Measurements from ENCODE around the gene LMTK3.
"Not testable (repeated sequence)": the region's sequence is repeated elsewhere in the genome, so short reads cannot be mapped to it uniquely, and the experiment has no call there.

Gene LMTK3

GRCh38 chr19:48492925-48493717 lies 18.5 kb downstream of the LMTK3 start:
- Histone ChIP-seq H3K9me3 (no peaks in the 10 kb centered on the region), H3K27me3 (peaks cover 45% of the 10 kb centered on the region), H3K36me3 (no peaks in the 10 kb centered on the region), H3K4me1 (0 out of 2 replicates have a peak, but pooled peaks cover 2% of the 10 kb centered on the region), H3K4me3 (ENCODE audit: low read depth, low read length) (peak overlapping the region; percentile 41)
- TF ChIP-seq CTCF (IDR thresholded peaks at IDR 0.05; ENCODE audit: low read depth, low read length) = no peak
- peak; percentile 99 for DNase-seq

- TF ChIP-seq CTCF (IDR thresholded peaks at IDR 0.05; ENCODE audit: low read depth, low read length) = no peak
- H3K27me3 ChIP-seq = peaks cover 32% of the 10 kb centered on the region
- no peaks in the 10 kb centered on the region for H3K36me3 ChIP-seq
- no peaks in the 10 kb centered on the region for H3K9me3 ChIP-seq
- no peak overlapping the region for H3K4me3 ChIP-seq (ENCODE audit: low read depth, low read length)
- 0 out of 2 replicates have a peak, but pooled peaks cover 2% of the 10 kb centered on the region for H3K4me1 ChIP-seq
- no peak for DNase-seq
Measured at GRCh38 chr19:48491793-48492123, 19.9 kb downstream of the LMTK3 start.

- peak; percentile 57 for DNase-seq
- TF ChIP-seq CTCF (IDR thresholded peaks at IDR 0.05; ENCODE audit: low read depth, low read length) = no peak
- H3K4me3 ChIP-seq (ENCODE audit: low read depth, low read length) = no peak overlapping the region
- H3K27me3 ChIP-seq = peaks cover 29% of the 10 kb centered on the region
- no peaks in the 10 kb centered on the region for H3K36me3 ChIP-seq
- H3K4me1 ChIP-seq = 0 out of 2 replicates have a peak, but pooled peaks cover 2% of the 10 kb centered on the region
- no peaks in the 10 kb centered on the region for H3K9me3 ChIP-seq
Measured at GRCh38 chr19:48490981-48491792, 20.4 kb downstream of the LMTK3 start.

- peak; percentile 93 for TF ChIP-seq CTCF (IDR thresholded peaks at IDR 0.05; ENCODE audit: low read depth, low read length)
- H3K4me3 ChIP-seq (ENCODE audit: low read depth, low read length) = no peak overlapping the region
- peak; percentile 81 for DNase-seq
- H3K4me1 ChIP-seq = 0 out of 2 replicates have a peak, but pooled peaks cover 2% of the 10 kb centered on the region
- no peaks in the 10 kb centered on the region for H3K9me3 ChIP-seq
- peaks cover 19% of the 10 kb centered on the region for H3K27me3 ChIP-seq
- no peaks in the 10 kb centered on the region for H3K36me3 ChIP-seq
Measured at GRCh38 chr19:48489608-48490216, 21.9 kb downstream of the LMTK3 start.

GRCh38 chr19:48488478-48488877 lies 23.2 kb downstream of the LMTK3 start:
- H3K4me1 ChIP-seq; DNase-seq; H3K27me3 ChIP-seq; H3K9me3 ChIP-seq; H3K4me3 ChIP-seq (ENCODE audit: low read depth, low read length); H3K36me3 ChIP-seq: not testable (repeated sequence)

GRCh38 chr19:48487948-48488347 lies 23.7 kb downstream of the LMTK3 start:
- H3K27me3 ChIP-seq = peaks cover 6% of the 10 kb centered on the region; the same call in 1 of the 2 replicates
- no peaks in the 10 kb centered on the region for H3K9me3 ChIP-seq
- TF ChIP-seq CTCF (IDR thresholded peaks at IDR 0.05; ENCODE audit: low read depth, low read length) = no peak
- H3K4me3 ChIP-seq (ENCODE audit: low read depth, low read length) = no peak overlapping the region
- 0 out of 2 replicates have a peak, but pooled peaks cover 2% of the 10 kb centered on the region for H3K4me1 ChIP-seq
- DNase-seq = peak; percentile 27
- H3K36me3 ChIP-seq = no peaks in the 10 kb centered on the region

Data from BE2C (cell line).